HEK293 (cell line): ENCODE results near the gene GDAP2.

Source experiments
- CTCF ChIP-seq: fragments of 450-650 bp; formaldehyde crosslinking; IDR thresholded peaks from 2 replicates; pipeline ENCODE4 v1.5.1; 2016; ENCODE audit warnings: missing biosample characterization, missing genetic modification characterization
- KLF16 ChIP-seq: fragments of 450-650 bp; formaldehyde crosslinking; IDR thresholded peaks from 2 replicates; pipeline ENCODE4 v1.5.1; 2017; ENCODE audit warnings: missing biosample characterization, missing genetic modification characterization
- KLF9 ChIP-seq: fragments of 450-650 bp; formaldehyde crosslinking; IDR thresholded peaks from 2 replicates; pipeline ENCODE4 v1.5.1; 2016; ENCODE audit warnings: missing biosample characterization, missing genetic modification characterization, low read depth
- REPIN1 ChIP-seq: fragments of 450-650 bp; formaldehyde crosslinking; IDR thresholded peaks from 2 replicates; pipeline ENCODE4 v1.5.1; 2017; ENCODE audit warnings: missing biosample characterization, missing genetic modification characterization, low read depth
- REST ChIP-seq: fragments of 450-650 bp; formaldehyde crosslinking; IDR thresholded peaks from 2 replicates; pipeline ENCODE4 v1.5.1; 2016; ENCODE audit warnings: missing biosample characterization, missing genetic modification characterization
- SALL2 ChIP-seq: fragments of 450-650 bp; formaldehyde crosslinking; IDR thresholded peaks from 2 replicates; pipeline ENCODE4 v1.5.0; 2017; ENCODE audit warnings: missing biosample characterization, mild to moderate bottlenecking, missing genetic modification characterization, borderline replicate concordance
- SETDB1 ChIP-seq: IDR thresholded peaks from one replicate; pipeline ENCODE4 v1.6.1; 2017; ENCODE audit warnings: mild to moderate bottlenecking, low read length, moderate library complexity, mixed read lengths; ENCODE audit not compliant: insufficient read length
- TCF7L2 ChIP-seq: IDR thresholded peaks from 2 replicates; pipeline ENCODE4 v1.6.1; 2011; ENCODE audit warnings: low read depth, mild to moderate bottlenecking, inconsistent platforms, low read length, moderate library complexity, borderline replicate concordance
- ZNF626 ChIP-seq: fragments of 450-650 bp; sonication (Bioruptor Pico); formaldehyde crosslinking; IDR thresholded peaks from 2 replicates; pipeline ENCODE4 v1.5.1; 2018; ENCODE audit warnings: missing biosample characterization, missing genetic modification characterization, inconsistent platforms
- ZNF645 ChIP-seq: fragments of 450-650 bp; formaldehyde crosslinking; IDR thresholded peaks from 2 replicates; pipeline ENCODE4; 2016; ENCODE audit warnings: missing biosample characterization, missing genetic modification characterization
- ZNF837 ChIP-seq: fragments of 450-650 bp; formaldehyde crosslinking; IDR thresholded peaks from 2 replicates; pipeline ENCODE4 v1.5.1; 2016; ENCODE audit warnings: missing biosample characterization, missing genetic modification characterization

- no peak for TF ChIP-seq REPIN1
- no peak for TF ChIP-seq KLF16 (tag by site-specific recombination)
- TF ChIP-seq REST, result no peak
- no peak for TF ChIP-seq SALL2 (tag by site-specific recombination)
- no peak for TF ChIP-seq CTCF (tag by site-specific recombination)
- TF ChIP-seq ZNF645 (tag by site-specific recombination), result no peak
- no peak for TF ChIP-seq ZNF626 (tag by site-specific recombination)
- no peak for TF ChIP-seq KLF9
- TF ChIP-seq ZNF837 (tag by site-specific recombination), result no peak
- TF ChIP-seq TCF7L2, result no peak
- TF ChIP-seq SETDB1, result no peak
Observed at GRCh38 chr1:117890452-117890851, 39.0 kb downstream of the GDAP2 start.
